HEK293T (cell line): Measurements from ENCODE around the gene TMX2.

Experiments used
- CTCF ChIA-PET: fragments of 350-600 bp; formaldehyde crosslinking; extraction: SDS; loops from one replicate; lab custom pipeline; 2021; ENCODE audit warnings: antibody characterized with exemption, inconsistent platforms; lab: Yijun Ruan, JAX
- POLR2A ChIA-PET: fragments of 350-600 bp; formaldehyde crosslinking; extraction: SDS; loops from one replicate; lab custom pipeline; 2020; ENCODE audit warnings: antibody characterized with exemption, inconsistent platforms; lab: Yijun Ruan, JAX
- DNase-seq: peaks from one replicate; pipeline ENCODE4 v3.0.0; 2012; ENCODE audit warnings: mixed read lengths; ENCODE audit errors: extremely low spot score
- ARNT ChIP-seq: fragments of 450-650 bp; IDR thresholded peaks from 2 replicates; pipeline ENCODE4 v1.6.1; 2017; ENCODE audit warnings: mild to moderate bottlenecking
- BHLHE40 ChIP-seq: fragments of 450-650 bp; IDR thresholded peaks from 2 replicates; pipeline ENCODE4 v1.6.1; 2016; ENCODE audit warnings: mild to moderate bottlenecking, moderate library complexity, borderline replicate concordance
- CTBP1 ChIP-seq: fragments of 450-650 bp; IDR thresholded peaks from 2 replicates; pipeline ENCODE4 v1.6.1; 2016; ENCODE audit warnings: borderline replicate concordance
- ELF4 ChIP-seq: fragments of 450-650 bp; IDR thresholded peaks from 2 replicates; pipeline ENCODE4 v1.6.1; 2017; ENCODE audit warnings: antibody characterized with exemption
- FOXA1 ChIP-seq: fragments of 450-650 bp; IDR thresholded peaks from 2 replicates; pipeline ENCODE4 v1.6.1; 2016; ENCODE audit warnings: mild to moderate bottlenecking
- FOXK2 ChIP-seq: fragments of 450-650 bp; IDR thresholded peaks from 2 replicates; pipeline ENCODE4 v1.6.1; 2016; ENCODE audit warnings: mild to moderate bottlenecking
- FOXM1 ChIP-seq: fragments of 450-650 bp; IDR thresholded peaks from 2 replicates; pipeline ENCODE4 v1.6.1; 2017; ENCODE audit warnings: mild to moderate bottlenecking, borderline replicate concordance
- HDGF ChIP-seq: fragments of 450-650 bp; IDR thresholded peaks from 2 replicates; pipeline ENCODE4 v1.6.1; 2017; ENCODE audit warnings: antibody characterized with exemption, borderline replicate concordance
- L3MBTL2 ChIP-seq: fragments of 450-650 bp; conservative IDR thresholded peaks from 2 replicates; pipeline ENCODE4 v1.6.1; 2016; ENCODE audit warnings: mild to moderate bottlenecking
- LEF1 ChIP-seq: fragments of 450-650 bp; IDR thresholded peaks from 2 replicates; pipeline ENCODE4 v1.6.1; 2017; ENCODE audit warnings: mild to moderate bottlenecking, borderline replicate concordance
- NFRKB ChIP-seq: fragments of 450-650 bp; IDR thresholded peaks from 2 replicates; pipeline ENCODE4 v1.6.1; 2016; ENCODE audit warnings: mild to moderate bottlenecking, moderate library complexity
- SP1 ChIP-seq: fragments of 450-650 bp; IDR thresholded peaks from 2 replicates; pipeline ENCODE4 v1.6.1; 2017
- SUZ12 ChIP-seq: fragments of 450-650 bp; IDR thresholded peaks from 2 replicates; pipeline ENCODE4 v1.6.1; 2016; ENCODE audit warnings: mild to moderate bottlenecking
- TARDBP ChIP-seq: fragments of 450-650 bp; IDR thresholded peaks from 2 replicates; pipeline ENCODE4 v1.6.1; 2016
- ZNF384 ChIP-seq: fragments of 450-650 bp; IDR thresholded peaks from 2 replicates; pipeline ENCODE4 v1.6.1; 2016
- TF ChIP-seq, protein P1 (sequence below): fragments of 450-650 bp; IDR thresholded peaks from 2 replicates; pipeline ENCODE4 v1.6.1; 2016

Gene TMX2, protein sequence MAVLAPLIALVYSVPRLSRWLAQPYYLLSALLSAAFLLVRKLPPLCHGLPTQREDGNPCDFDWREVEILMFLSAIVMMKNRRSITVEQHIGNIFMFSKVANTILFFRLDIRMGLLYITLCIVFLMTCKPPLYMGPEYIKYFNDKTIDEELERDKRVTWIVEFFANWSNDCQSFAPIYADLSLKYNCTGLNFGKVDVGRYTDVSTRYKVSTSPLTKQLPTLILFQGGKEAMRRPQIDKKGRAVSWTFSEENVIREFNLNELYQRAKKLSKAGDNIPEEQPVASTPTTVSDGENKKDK

DNA sequence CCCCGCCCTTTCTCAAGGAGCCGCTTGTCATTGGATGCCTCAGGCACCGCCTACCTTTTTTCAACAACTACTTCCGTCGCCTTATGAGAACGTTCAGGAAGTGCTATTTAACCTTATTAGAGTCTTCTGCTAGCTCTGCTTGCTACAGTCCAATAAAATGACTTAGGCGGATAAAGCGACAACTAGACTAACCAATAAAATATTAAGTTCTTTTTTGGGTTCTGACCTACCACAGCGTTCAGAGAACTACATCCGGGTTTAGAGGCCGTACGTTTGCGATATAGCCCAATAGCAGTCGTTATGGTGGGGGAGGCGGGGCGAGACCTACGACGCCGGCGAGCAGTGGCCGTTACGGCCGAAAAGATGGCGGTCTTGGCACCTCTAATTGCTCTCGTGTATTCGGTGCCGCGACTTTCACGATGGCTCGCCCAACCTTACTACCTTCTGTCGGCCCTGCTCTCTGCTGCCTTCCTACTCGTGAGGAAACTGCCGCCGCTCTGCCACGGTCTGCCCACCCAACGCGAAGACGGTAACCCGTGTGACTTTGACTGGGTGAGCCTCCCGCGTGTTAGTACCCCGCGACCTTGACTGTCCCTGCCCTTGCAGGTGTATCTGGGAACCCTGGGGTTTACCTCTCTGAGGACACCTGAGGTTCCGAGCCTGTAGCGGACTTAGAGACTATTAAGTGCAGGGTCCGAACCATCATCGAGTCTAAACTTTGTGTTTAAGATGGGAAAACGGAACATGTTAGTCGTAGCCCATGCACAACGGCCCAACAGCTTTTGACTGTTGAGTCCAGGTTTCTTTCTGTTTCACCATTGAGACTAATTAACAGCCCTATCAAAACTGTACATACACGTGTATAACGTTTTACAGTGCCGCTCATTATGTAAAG, at the start of gene TMX2:
Gene TMX2, plus strand, starts transcription at position 338 of the 895 bp plus-strand sequence. Its CDS starts 26 bp downstream, at position 364.
- DNase-seq = peak; percentile 87
- CTCF ChIA-PET = interaction anchor here (0.6 kb wide), 1 partner anchor 99 kb away, joined by 3 read pairs; no protein-coding TSS in a partner anchor
- TF ChIP-seq FOXM1 (no peak), L3MBTL2 (peak; percentile 75), ELF4 (peak; percentile 85), ARNT (no peak), SP1 (no peak), LEF1 (no peak), BHLHE40 (no peak), SUZ12 (no peak), CTBP1 (no peak), NFRKB (0 out of 2 replicates have a peak, but pooled peaks have one; percentile 17), HDGF (no peak), ZNF384 (peak; percentile 61), TARDBP (no peak), FOXK2 (no peak)
- TF ChIP-seq, protein P1, sequence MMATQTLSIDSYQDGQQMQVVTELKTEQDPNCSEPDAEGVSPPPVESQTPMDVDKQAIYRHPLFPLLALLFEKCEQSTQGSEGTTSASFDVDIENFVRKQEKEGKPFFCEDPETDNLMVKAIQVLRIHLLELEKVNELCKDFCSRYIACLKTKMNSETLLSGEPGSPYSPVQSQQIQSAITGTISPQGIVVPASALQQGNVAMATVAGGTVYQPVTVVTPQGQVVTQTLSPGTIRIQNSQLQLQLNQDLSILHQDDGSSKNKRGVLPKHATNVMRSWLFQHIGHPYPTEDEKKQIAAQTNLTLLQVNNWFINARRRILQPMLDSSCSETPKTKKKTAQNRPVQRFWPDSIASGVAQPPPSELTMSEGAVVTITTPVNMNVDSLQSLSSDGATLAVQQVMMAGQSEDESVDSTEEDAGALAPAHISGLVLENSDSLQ = peak; percentile 98
- POLR2A ChIA-PET = interaction anchor here (0.9 to 1.4 kb wide), 13 partner anchors 9 to 377 kb away, joined by 3 to 6 read pairs (median 3); partner anchors contain the start of genes BTBD18, CTNND1, SELENOH and SSRP1

DNA sequence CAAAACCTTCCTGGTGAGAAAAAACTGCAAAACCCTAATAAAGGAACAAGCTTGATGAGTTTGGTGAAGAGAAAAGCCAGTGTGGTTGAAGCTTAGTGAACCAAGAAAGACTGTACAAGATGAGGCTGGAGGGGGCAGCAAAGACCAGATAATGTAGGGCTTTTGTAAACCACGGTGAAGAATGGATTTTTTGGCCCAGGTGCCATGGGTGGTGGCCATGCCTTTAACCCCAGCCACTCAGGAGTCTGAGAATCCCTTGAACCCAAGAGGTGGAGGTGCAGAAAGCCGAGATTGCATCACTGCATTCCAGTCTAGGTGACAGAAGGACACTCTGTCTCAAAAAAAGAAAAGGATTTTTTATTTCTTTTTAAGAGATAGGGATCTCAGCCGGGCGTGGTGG, 49.5 kb upstream of the TMX2 start:
- no peak for TF ChIP-seq BHLHE40
- TF ChIP-seq ZNF384 = no peak
- TF ChIP-seq FOXA1 = no peak
- POLR2A ChIA-PET = interaction anchor here (1.2 kb wide), 1 partner anchor 49 kb away, joined by 4 read pairs; the partner anchor contains the start of genes MED19 and TMX2
- CTCF ChIA-PET = no interaction called here
- no peak for DNase-seq

DNA sequence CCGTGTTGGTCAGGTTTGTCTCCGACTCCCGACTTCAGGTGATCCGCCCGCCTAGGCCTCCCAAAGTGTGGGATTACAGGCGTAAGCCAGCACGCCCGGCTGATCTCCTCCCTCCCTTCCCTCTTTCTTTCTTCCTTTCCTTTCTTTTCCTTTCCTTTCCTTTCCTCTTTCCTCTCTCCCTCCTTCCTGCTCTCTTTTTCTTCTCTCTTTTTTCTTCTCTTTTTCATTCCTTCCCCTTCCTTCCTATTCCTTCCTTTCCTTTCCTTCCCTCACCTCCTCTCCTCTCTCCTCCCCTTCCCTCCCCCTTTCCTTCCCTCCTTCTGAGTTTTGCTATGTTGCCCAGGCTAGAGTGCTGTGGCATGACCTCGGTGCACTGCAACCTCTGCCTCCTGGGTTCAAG, 48.4 kb upstream of the TMX2 start:
- DNase-seq = no peak
- POLR2A ChIA-PET = no interaction called here
- TF ChIP-seq TARDBP (no peak), ELF4 (no peak), ZNF384 (no peak)
- TF ChIP-seq, protein P1 = no peak
- CTCF ChIA-PET = interaction anchor here (0.7 kb wide), 1 partner anchor 9 kb away, joined by 4 read pairs; no protein-coding TSS in a partner anchor

DNA sequence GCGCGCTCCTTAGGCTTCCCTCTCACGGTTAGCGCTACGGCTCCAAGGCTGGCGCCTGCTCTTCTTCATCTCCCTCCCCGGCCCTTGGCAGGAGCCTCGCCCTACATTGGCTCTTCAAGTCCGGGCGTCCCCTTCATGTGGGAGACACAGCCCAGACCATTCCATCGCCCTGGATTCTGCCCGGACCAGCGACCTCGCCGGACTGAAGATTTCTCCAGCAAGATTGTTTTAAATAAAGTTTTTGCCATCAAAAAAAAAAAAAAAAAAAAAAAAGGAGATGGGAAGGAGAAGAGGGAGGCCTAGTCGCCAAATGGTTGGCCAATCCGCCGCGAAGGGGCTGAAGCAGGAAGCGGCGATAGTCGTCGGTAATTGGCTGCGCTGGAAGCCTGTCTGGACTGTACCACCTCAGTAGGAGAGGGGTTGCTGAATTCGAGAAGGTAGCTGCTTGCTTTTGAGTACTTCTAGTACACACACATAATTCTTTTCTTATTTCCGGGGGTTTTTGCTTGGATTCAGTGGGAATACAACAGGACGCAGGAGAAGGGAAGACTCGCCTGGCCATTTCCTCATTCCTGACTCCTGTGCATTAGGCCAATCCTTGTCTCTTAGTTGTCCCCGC, 45.2 kb upstream of the TMX2 start:
- ChIA-PET POLR2A (interaction anchor here (0.9 to 1.6 kb wide), 3 partner anchors 9 to 112 kb away, joined by 3 to 5 read pairs (median 4); partner anchors contain the start of gene SELENOH), CTCF (interaction anchor here (0.6 kb wide), 1 partner anchor 57 kb away, joined by 4 read pairs; no protein-coding TSS in a partner anchor)
- TF ChIP-seq TARDBP (no peak), FOXM1 (no peak), SUZ12 (no peak), ZNF384 (peak; percentile 100), LEF1 (no peak), ELF4 (peak; percentile 93), NFRKB (no peak), BHLHE40 (peak; percentile 82)
- TF ChIP-seq, protein P1 = peak; percentile 98
- DNase-seq = peak; percentile 90

DNA sequence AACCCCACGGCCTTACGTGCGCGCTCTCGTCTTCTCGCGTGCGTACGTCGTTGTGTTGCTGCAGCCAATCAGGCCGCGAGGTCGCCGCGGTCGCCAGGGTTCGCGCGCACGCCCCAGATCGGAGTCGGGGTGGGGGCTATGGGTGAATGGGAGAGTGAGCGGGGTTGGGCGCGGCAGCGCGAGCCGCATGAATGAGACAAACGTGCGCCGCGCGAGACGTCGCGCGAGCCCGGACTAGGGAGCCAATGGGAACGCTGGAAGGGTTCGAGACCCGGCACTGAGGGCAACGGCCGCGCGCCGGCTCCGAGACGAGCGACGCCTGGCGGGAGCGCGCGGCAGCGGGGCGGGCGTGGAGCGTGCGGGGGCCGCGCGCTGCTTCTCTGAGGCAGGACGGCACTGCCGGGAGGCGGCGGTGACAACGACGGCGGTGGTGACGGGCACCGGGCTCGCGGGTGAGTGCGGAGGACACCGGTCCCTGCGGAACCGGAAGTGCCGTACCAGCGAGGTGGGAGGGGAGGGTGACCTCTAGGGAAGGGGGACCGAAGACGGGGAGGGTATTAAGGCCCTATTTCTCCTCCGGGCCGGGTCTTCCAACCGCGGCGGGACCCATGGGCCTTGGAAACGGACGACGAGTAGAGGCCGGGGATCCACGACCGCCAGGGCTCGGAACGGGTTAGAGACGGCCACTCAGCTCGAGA, 44.5 kb upstream of the TMX2 start, which contains the start of gene ZDHHC5:
Gene ZDHHC5, plus strand, starts transcription at position 379 of the 698 bp plus-strand sequence. CDS start 4,977 bp downstream, outside the sequence.
- TF ChIP-seq CTBP1 (no peak), NFRKB (no peak), L3MBTL2 (peak; percentile 41; the same call in 1 of the 2 replicates), BHLHE40 (no peak), HDGF (no peak), SUZ12 (no peak)
- POLR2A ChIA-PET = interaction anchor here (1.6 kb wide), 2 partner anchors 8 to 74 kb away, joined by 4 to 5 read pairs; partner anchors contain the start of gene SELENOH
- peak; percentile 94 for DNase-seq
- CTCF ChIA-PET = interaction anchor here (0.6 kb wide), 1 partner anchor 171 kb away, joined by 3 read pairs; no protein-coding TSS in a partner anchor
